Lung (tissue), 12 donors: ENCODE results near the gene RASSF8. TPM values are rescaled to one million over a fixed set of nuclear protein-coding genes. Genes with fewer than 3 reads are reported as not detected.

Experiments used
- ATAC-seq: fragments of 200-7000 bp; cut with Tn5 transposase; one replicate; pipeline ENCODE4 v1.9.1; 2020; ENCODE audit warnings: moderate number of reproducible peaks; ENCODE audit not compliant: insufficient read depth, low FRiP score
- DNase-seq, 3 donors: peaks; one replicate each; pipeline ENCODE4 v3.0.0-alpha.2; 2013 to 2017
- H3K27ac ChIP-seq, 2 donors: one replicate each; pipeline ENCODE4 v1.5.1; 2013; ENCODE audit warnings: mild to moderate bottlenecking in 2 of 2, moderate library complexity in 2 of 2, control low read depth in 1 of 2, inconsistent platforms in 1 of 2, low read depth in 1 of 2, low read length in 1 of 2
- H3K27me3 ChIP-seq, 3 donors: one replicate each; pipeline ENCODE4 v1.5.1; 2013; ENCODE audit warnings: low read length in 2 of 3; ENCODE audit not compliant: control insufficient read depth in 3 of 3, insufficient read depth in 3 of 3
- H3K36me3 ChIP-seq, 4 donors: one replicate each; pipeline ENCODE4 v1.5.1; 2013; ENCODE audit warnings: low read length in 4 of 4, mild to moderate bottlenecking in 1 of 4, moderate library complexity in 1 of 4; ENCODE audit not compliant: control insufficient read depth in 4 of 4, insufficient read depth in 4 of 4
- H3K4me1 ChIP-seq, 5 donors: one replicate each; pipeline ENCODE4 v1.5.1; 2013; ENCODE audit warnings: low read length in 5 of 5, mild to moderate bottlenecking in 2 of 5, moderate library complexity in 1 of 5; ENCODE audit not compliant: control insufficient read depth in 5 of 5, insufficient read depth in 5 of 5
- H3K4me3 ChIP-seq: one replicate; pipeline ENCODE4 v1.5.1; 2013; ENCODE audit warnings: mild to moderate bottlenecking, control low read depth, moderate library complexity
- H3K9ac ChIP-seq, 2 donors: one replicate each; pipeline ENCODE4 v1.5.1; 2013; ENCODE audit warnings: low read length in 2 of 2, control low read depth in 1 of 2; ENCODE audit not compliant: insufficient read depth in 1 of 2
- H3K9me3 ChIP-seq, 4 donors: one replicate each; pipeline ENCODE4 v1.5.1; 2013; ENCODE audit warnings: low read length in 3 of 4, mild to moderate bottlenecking in 1 of 4, moderate library complexity in 1 of 4; ENCODE audit not compliant: control insufficient read depth in 4 of 4, insufficient read depth in 3 of 4
- CTCF ChIP-seq: IDR thresholded peaks from 2 replicates; pipeline ENCODE4 v1.5.1; 2012; ENCODE audit warnings: mild to moderate bottlenecking; ENCODE audit errors: control extremely low read depth, extremely low read depth
- WGBS, 2 donors: extraction: QIAGEN DNeasy Blood & Tissue Kit; methylation state at CpG; one replicate each; pipeline ENCODE4 v1.1.7; 2013; 5-methylcytosine and 5-hydroxymethylcytosine counted together
- polyA plus RNA-seq, 2 donors: library from polyadenylated mRNA; stranded (reverse); fragments of 200-250 nt; gene quantifications; one replicate each; pipeline ENCODE4 v1.2.1, GENCODE V29; 2013
- total RNA-seq, 2 donors: library from RNA; depleted of rRNA in 1 of 2; stranded (reverse); fragments of >200 nt in 1 of 2; gene quantifications; one replicate each; pipeline ENCODE4 v1.2.1, GENCODE V29; 2014 to 2021
- donor health status: control.
- donor health status: control.
- donor health status: Bipolar disorder and iron deficiency.
- donor health status: healthy.
- donor health status: DM: yes; HTN: yes; CAD: no.

RASSF8 gene
- total and polyA plus RNA-seq, 4 donors, result 9.0 to 68.4 (median 28.2) TPM

GRCh38 chr12:25938581-25938980 is 19.9 kb upstream of the RASSF8 start:
- no peaks in the 10 kb centered on the region for H3K27me3 ChIP-seq
- 55 to 83% methylated on average over 1 of the region's 1 CpG for WGBS, 2 donors
- H3K9ac ChIP-seq, result no peak overlapping the region
- TF ChIP-seq CTCF, result no peak
- H3K27ac ChIP-seq, result no peak overlapping the region
- DNase-seq, result no peak
- no peak overlapping the region for H3K4me3 ChIP-seq
- H3K4me1 ChIP-seq, result peaks cover 0 to 13% (median 0%) of the 10 kb centered on the region in 5 donors
- H3K9me3 ChIP-seq, result no peaks in the 10 kb centered on the region
- ATAC-seq, result no peak
- H3K36me3 ChIP-seq, result no peaks in the 10 kb centered on the region

DNA sequence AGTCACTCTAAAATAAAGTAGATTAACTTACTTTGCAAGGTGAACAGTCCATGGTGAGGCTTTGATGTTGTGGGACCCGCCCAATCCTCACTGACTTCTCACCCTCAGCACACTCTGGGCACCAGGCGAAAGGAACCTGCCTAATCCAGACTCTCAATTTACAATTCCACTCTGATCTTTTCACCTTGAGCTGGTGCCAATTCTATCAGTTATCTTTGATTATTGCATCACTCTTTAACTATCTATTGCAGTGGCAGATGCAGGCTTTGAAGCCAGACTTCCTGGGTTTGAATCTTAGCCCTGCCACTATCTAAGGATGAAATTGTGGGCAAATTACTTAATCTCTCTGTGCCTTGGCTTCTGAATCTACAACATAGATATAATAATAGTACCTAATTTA is 18.9 kb upstream of the RASSF8 start:
- no peaks in the 10 kb centered on the region for H3K27me3 ChIP-seq
- no peak overlapping the region for H3K9ac ChIP-seq
- H3K27ac ChIP-seq, result no peak overlapping the region
- H3K4me3 ChIP-seq, result no peak overlapping the region
- no peaks in the 10 kb centered on the region for H3K36me3 ChIP-seq
- H3K9me3 ChIP-seq, result no peaks in the 10 kb centered on the region
- ATAC-seq, result no peak
- no peak for TF ChIP-seq CTCF
- DNase-seq, result no peak
- 90 to 92% methylated on average over 2 of the region's 2 CpGs for whole genome bisulfite sequencing, 2 donors
- peaks cover 0 to 13% (median 0%) of the 10 kb centered on the region in 5 donors for H3K4me1 ChIP-seq

GRCh38 chr12:25940886-25941285 is 17.6 kb upstream of the RASSF8 start:
- no peak for DNase-seq
- Histone ChIP-seq H3K27ac (no peak overlapping the region), H3K4me1 (peaks cover 0 to 13% (median 0%) of the 10 kb centered on the region in 5 donors), H3K4me3 (no peak overlapping the region), H3K9me3 (no peaks in the 10 kb centered on the region), H3K27me3 (no peaks in the 10 kb centered on the region), H3K9ac (no peak overlapping the region), H3K36me3 (peaks cover 0 to 5% (median 0%) of the 10 kb centered on the region in 4 donors)
- ATAC-seq, result no peak
- 88 to 89% methylated on average over 1 of the region's 1 CpG for WGBS, 2 donors
- no peak for TF ChIP-seq CTCF

DNA sequence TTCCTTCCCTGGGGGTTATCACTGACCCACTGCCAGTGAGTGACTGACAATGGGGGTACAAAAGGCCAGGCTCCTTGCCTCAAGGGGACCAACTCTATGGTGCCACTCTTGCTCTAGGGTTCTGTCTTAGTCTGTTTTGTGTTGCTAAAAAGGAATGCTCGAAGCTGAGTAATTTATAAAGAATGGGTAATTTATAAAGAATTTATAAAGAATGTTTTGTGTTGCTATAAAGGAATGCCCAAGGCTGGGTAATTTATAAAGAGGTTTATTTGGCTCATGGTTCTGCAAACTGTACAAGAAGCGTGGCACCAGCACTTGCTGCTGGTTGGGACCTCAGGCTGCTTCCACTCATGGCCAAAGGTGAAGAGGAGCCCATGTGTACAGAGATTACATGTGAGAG is 15.8 kb upstream of the RASSF8 start:
- Histone ChIP-seq H3K27ac (no peak overlapping the region), H3K4me1 (peaks cover 0 to 2% (median 0%) of the 10 kb centered on the region in 5 donors), H3K9me3 (no peaks in the 10 kb centered on the region), H3K9ac (no peak overlapping the region), H3K27me3 (no peaks in the 10 kb centered on the region), H3K4me3 (no peak overlapping the region), H3K36me3 (peaks cover 0 to 6% (median 0%) of the 10 kb centered on the region in 4 donors)
- TF ChIP-seq CTCF, result no peak
- 86 to 98% methylated on average over 2 of the region's 2 CpGs for WGBS, 2 donors
- no peak for ATAC-seq
- no peak for DNase-seq
